PC-9 (cell line): Measurements from ENCODE around the gene KIF26B. TPM values are rescaled to one million over a fixed set of nuclear protein-coding genes. Genes with fewer than 3 reads are reported as not detected.

Experiments used
- BruUV-seq: library from RNA; stranded (reverse); fragments of 400-500 nt; replicated peaks from 2 replicates; lab custom pipeline; 2021; lab: Mats Ljungman, UMichigan
- CTCF ChIA-PET: fragments of 300-600 bp; sonication (Branson Sonifier 250); formaldehyde crosslinking; loops from one replicate; lab custom pipeline; 2022; ENCODE audit warnings: antibody characterized with exemption; lab: Charles Lee
- POLR2A ChIA-PET: fragments of 300-600 bp; sonication (Branson Sonifier 250); formaldehyde crosslinking; loops from one replicate; lab custom pipeline; 2022; ENCODE audit warnings: antibody characterized with exemption; ENCODE audit not compliant: unreplicated experiment; lab: Charles Lee
- DNase-seq, 2 experiments: peaks; one replicate each; pipeline versions ENCODE4 v3.0.0 to v3.0.0-alpha.2; 2015 to 2022; ENCODE audit warnings: mixed read lengths in 1 of 2
- H2AFZ ChIP-seq: fragments of 200-600 bp; sonication (generic); 2 replicates; pipeline ENCODE4 v1.8.1; 2017; ENCODE audit warnings: antibody characterized with exemption
- H3F3A ChIP-seq: fragments of 200-600 bp; sonication (generic); 2 replicates; pipeline ENCODE4 v1.8.1; 2017; ENCODE audit warnings: antibody characterized with exemption, mild to moderate bottlenecking, low read depth; ENCODE audit not compliant: insufficient read depth
- H3K27ac ChIP-seq: fragments of 200-600 bp; sonication (generic); 2 replicates; pipeline ENCODE4 v1.6.1; 2016; ENCODE audit warnings: mixed run types
- H3K27me3 ChIP-seq: fragments of 200-600 bp; sonication (generic); 2 replicates; pipeline ENCODE4 v1.6.1; 2016; ENCODE audit warnings: low read depth, mixed run types; ENCODE audit not compliant: insufficient read depth
- H3K36me3 ChIP-seq: fragments of 200-600 bp; sonication (generic); 2 replicates; pipeline ENCODE4 v1.6.1; 2016; ENCODE audit warnings: low read depth, mixed run types
- H3K4me1 ChIP-seq: fragments of 200-600 bp; sonication (generic); replicated peaks from 2 replicates; pipeline ENCODE4 v1.6.1; 2016; ENCODE audit warnings: mixed run types; ENCODE audit not compliant: insufficient read depth
- H3K4me2 ChIP-seq: fragments of 200-600 bp; sonication (generic); 2 replicates; pipeline ENCODE4 v1.6.1; 2017; ENCODE audit warnings: mixed run types
- H3K4me3 ChIP-seq: fragments of 200-600 bp; sonication (generic); 2 replicates; pipeline ENCODE4 v1.6.1; 2016; ENCODE audit warnings: mixed run types
- H3K79me2 ChIP-seq: fragments of 200-600 bp; sonication (generic); 2 replicates; pipeline ENCODE4 v1.6.1; 2017; ENCODE audit warnings: low read depth, mixed run types
- H3K9me2 ChIP-seq: fragments of 200-600 bp; sonication (generic); 2 replicates; pipeline ENCODE4 v1.8.1; 2017; ENCODE audit warnings: mild to moderate bottlenecking; ENCODE audit not compliant: insufficient read depth
- H3K9me3 ChIP-seq: fragments of 200-600 bp; sonication (generic); 2 replicates; pipeline ENCODE4 v1.8.1; 2016; ENCODE audit warnings: low read depth; ENCODE audit not compliant: insufficient read depth
- H4K20me1 ChIP-seq: fragments of 200-600 bp; sonication (generic); 2 replicates; pipeline ENCODE4 v1.8.1; 2017; ENCODE audit not compliant: insufficient read depth
- CTCF ChIP-seq: fragments of 200-600 bp; sonication (generic); conservative IDR thresholded peaks from 2 replicates; pipeline ENCODE4 v1.6.1; 2017; ENCODE audit warnings: mixed run types, antibody characterized with exemption, mild to moderate bottlenecking, moderate library complexity
- EZH2 ChIP-seq: fragments of 200-600 bp; sonication (generic); IDR thresholded peaks from 2 replicates; pipeline ENCODE4 v1.8.0; 2017; ENCODE audit warnings: antibody characterized with exemption, low read depth
- intact Hi-C: fragments of 100-400 bp; cut with micrococcal nuclease; formaldehyde crosslinking; loops from one replicate; pipeline ENCODE4 v1.10.0; 2022; ENCODE audit not compliant: unreplicated experiment
- total RNA-seq: library from RNA; stranded (reverse); gene quantifications from 2 replicates; pipeline ENCODE4 v1.2.3, GENCODE V29; 2021

KIF26B gene
- total RNA-seq, 1 experiment from 2014 or later = 0.11 TPM

GRCh38 chr1:245248231-245248731 lies 93.5 kb downstream of the KIF26B start:
- Histone ChIP-seq H3K9me3 (no peaks in the 10 kb centered on the region), H3K4me2 (no peak overlapping the region), H3F3A (no peaks in the 10 kb centered on the region), H3K27ac (no peak overlapping the region), H3K4me3 (no peak overlapping the region), H3K79me2 (no peaks in the 10 kb centered on the region), H3K9me2 (no peaks in the 10 kb centered on the region), H4K20me1 (no peaks in the 10 kb centered on the region), H2AFZ (no peak overlapping the region), H3K36me3 (no peaks in the 10 kb centered on the region), H3K27me3 (peaks cover 47% of the 10 kb centered on the region), H3K4me1 (no peaks in the 10 kb centered on the region)
- CTCF ChIA-PET = no interaction called here
- no peak for TF ChIP-seq CTCF
- TF ChIP-seq EZH2 = no peak
- BruUV-seq = no TSS peak
- DNase-seq = no peak
- POLR2A ChIA-PET = no interaction called here
- intact Hi-C loops = no loop called here

GRCh38 chr1:245255783-245256182 lies 101.0 kb downstream of the KIF26B start:
- H3K9me2 ChIP-seq = no peaks in the 10 kb centered on the region
- TF ChIP-seq CTCF (no peak), EZH2 (no peak)
- no peaks in the 10 kb centered on the region for H4K20me1 ChIP-seq
- CTCF ChIA-PET = no interaction called here
- DNase-seq = no peak
- peaks cover 69% of the 10 kb centered on the region for H3K27me3 ChIP-seq
- no peaks in the 10 kb centered on the region for H3K79me2 ChIP-seq
- H3K9me3 ChIP-seq = no peaks in the 10 kb centered on the region
- no peaks in the 10 kb centered on the region for H3K4me1 ChIP-seq
- no peak overlapping the region for H3K27ac ChIP-seq
- H2AFZ ChIP-seq = no peak overlapping the region
- H3K36me3 ChIP-seq = no peaks in the 10 kb centered on the region
- POLR2A ChIA-PET = no interaction called here
- H3K4me2 ChIP-seq = no peak overlapping the region
- intact Hi-C loops = no loop called here
- no TSS peak for BruUV-seq
- no peak overlapping the region for H3K4me3 ChIP-seq
- H3F3A ChIP-seq = no peaks in the 10 kb centered on the region

- no TSS peak for BruUV-seq
- POLR2A ChIA-PET = no interaction called here
Measured at GRCh38 chr1:245256528-245256927, 101.7 kb downstream of the KIF26B start.

More at GRCh38 chr1:245256528-245256927, 101.7 kb downstream of the KIF26B start:
- TF ChIP-seq EZH2 = no peak
- no peak for TF ChIP-seq CTCF
- H3K27ac ChIP-seq = no peak overlapping the region
- intact Hi-C loops = no loop called here
- no peaks in the 10 kb centered on the region for H3F3A ChIP-seq
- H3K9me3 ChIP-seq = no peaks in the 10 kb centered on the region
- no peak overlapping the region for H3K4me2 ChIP-seq
- H3K36me3 ChIP-seq = no peaks in the 10 kb centered on the region
- H2AFZ ChIP-seq = no peak overlapping the region
- H3K27me3 ChIP-seq = peaks cover 72% of the 10 kb centered on the region
- CTCF ChIA-PET = no interaction called here
- no peaks in the 10 kb centered on the region for H3K79me2 ChIP-seq
- H3K4me3 ChIP-seq = no peak overlapping the region
- DNase-seq = no peak
- no peaks in the 10 kb centered on the region for H4K20me1 ChIP-seq
- H3K4me1 ChIP-seq = no peaks in the 10 kb centered on the region
- H3K9me2 ChIP-seq = no peaks in the 10 kb centered on the region
